Parathyroid adenoma (tissue), 2 donors: ENCODE results near the gene TMEM213.
A peak's percentile ranks its signal among the peaks of the same experiment; 100 is the strongest.

Experiments used
- H2AFZ ChIP-seq: fragments of 300-600 bp; sonication (generic); one replicate; pipeline ENCODE4 v1.7.0; 2017; ENCODE audit warnings: antibody characterized with exemption, mild to moderate bottlenecking
- H3K27ac ChIP-seq: fragments of 300-600 bp; sonication (generic); one replicate; pipeline ENCODE4 v1.7.0; 2017
- H3K27me3 ChIP-seq: fragments of 300-600 bp; sonication (generic); one replicate; pipeline ENCODE4 v1.7.0; 2017; ENCODE audit warnings: low read length; ENCODE audit not compliant: control insufficient read depth, insufficient read depth
- H3K36me3 ChIP-seq: fragments of 300-600 bp; sonication (generic); one replicate; pipeline ENCODE4 v1.7.0; 2017; ENCODE audit warnings: low read length; ENCODE audit not compliant: control insufficient read depth, insufficient read depth
- H3K4me1 ChIP-seq: fragments of 300-600 bp; sonication (generic); one replicate; pipeline ENCODE4 v1.7.0; 2017; ENCODE audit warnings: control low read depth
- H3K4me2 ChIP-seq: fragments of 300-600 bp; sonication (generic); one replicate; pipeline ENCODE4 v1.7.0; 2017; ENCODE audit warnings: low read length
- H3K4me3 ChIP-seq: fragments of 300-600 bp; sonication (generic); one replicate; pipeline ENCODE4 v1.7.0; 2017; ENCODE audit warnings: low read depth, low read length
- H3K79me2 ChIP-seq: fragments of 300-600 bp; sonication (generic); one replicate; pipeline ENCODE4 v1.7.0; 2017; ENCODE audit warnings: control low read depth
- H3K9ac ChIP-seq: fragments of 300-600 bp; sonication (generic); one replicate; pipeline ENCODE4 v1.7.0; 2017; ENCODE audit warnings: mild to moderate bottlenecking
- H3K9me3 ChIP-seq: fragments of 300-600 bp; sonication (generic); one replicate; pipeline ENCODE4 v1.7.0; 2017; ENCODE audit warnings: low read length; ENCODE audit not compliant: control insufficient read depth
- CTCF ChIP-seq: fragments of 300-600 bp; sonication (generic); IDR thresholded peaks from one replicate; pipeline ENCODE4 v1.7.0; 2017; ENCODE audit warnings: antibody characterized with exemption, mild to moderate bottlenecking
- donor health status: primary hyperparathyroidism.

Gene TMEM213

GRCh38 chr7:138773176-138773575, 24.6 kb upstream of the TMEM213 start:
- Histone ChIP-seq H2AFZ (no peak overlapping the region), H3K4me2 (no peak overlapping the region), H3K27me3 (no peaks in the 10 kb centered on the region), H3K36me3 (no peaks in the 10 kb centered on the region), H3K4me3 (no peak overlapping the region), H3K9me3 (no peaks in the 10 kb centered on the region), H3K9ac (no peak overlapping the region), H3K4me1 (peaks cover 6% of the 10 kb centered on the region), H3K79me2 (no peaks in the 10 kb centered on the region), H3K27ac (no peak overlapping the region)
- TF ChIP-seq CTCF, result no peak

- no peak overlapping the region for H3K4me2 ChIP-seq
- H3K27me3 ChIP-seq, result no peaks in the 10 kb centered on the region
- no peaks in the 10 kb centered on the region for H3K79me2 ChIP-seq
- H3K9ac ChIP-seq, result no peak overlapping the region
- H3K4me1 ChIP-seq, result peaks cover 3% of the 10 kb centered on the region
- H3K4me3 ChIP-seq, result no peak overlapping the region
- no peak for TF ChIP-seq CTCF
- no peaks in the 10 kb centered on the region for H3K36me3 ChIP-seq
- H3K9me3 ChIP-seq, result no peaks in the 10 kb centered on the region
- no peak overlapping the region for H2AFZ ChIP-seq
- H3K27ac ChIP-seq, result no peak overlapping the region
Observed at GRCh38 chr7:138773817-138774216, 24.0 kb upstream of the TMEM213 start.

DNA sequence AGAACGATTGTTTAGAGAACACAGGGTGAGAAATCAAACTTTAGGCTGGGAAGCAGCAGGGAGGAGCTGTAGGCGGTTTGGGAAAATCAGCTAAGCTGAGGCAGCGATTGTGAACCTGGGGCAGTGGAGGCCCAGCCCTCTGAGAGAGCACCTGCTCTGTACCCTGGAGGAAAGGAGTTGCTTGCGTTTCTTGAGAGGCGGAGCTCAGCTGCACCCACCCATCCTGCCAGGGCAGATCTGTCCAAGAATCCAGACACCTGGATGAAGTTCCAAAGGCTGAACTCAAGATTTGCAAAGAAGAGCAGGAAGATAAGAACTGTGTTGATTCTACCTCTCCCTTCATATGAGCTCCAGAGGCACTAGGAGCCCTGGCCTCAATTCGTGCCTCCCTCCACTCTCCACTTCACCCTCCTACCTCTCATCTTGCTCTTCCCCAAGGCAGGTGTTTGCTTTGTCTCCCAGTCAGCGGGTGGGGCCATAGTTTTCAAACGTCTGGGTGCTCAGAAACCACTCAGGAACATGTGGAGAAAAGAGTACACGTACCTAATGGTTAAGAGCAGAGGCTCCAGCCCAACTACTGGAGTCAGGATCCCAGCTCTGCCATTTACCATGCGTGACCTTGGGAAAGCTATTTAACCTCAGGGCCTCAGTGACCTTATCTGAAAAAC, 21.5 kb upstream of the TMEM213 start:
- Histone ChIP-seq H3K4me1 (peaks cover 3% of the 10 kb centered on the region), H3K4me2 (no peak overlapping the region), H3K9ac (no peak overlapping the region), H3K27me3 (no peaks in the 10 kb centered on the region), H3K4me3 (no peak overlapping the region), H3K9me3 (no peaks in the 10 kb centered on the region), H2AFZ (peak overlapping the region; percentile 57), H3K27ac (no peak overlapping the region), H3K36me3 (no peaks in the 10 kb centered on the region), H3K79me2 (no peaks in the 10 kb centered on the region)
- no peak for TF ChIP-seq CTCF

DNA sequence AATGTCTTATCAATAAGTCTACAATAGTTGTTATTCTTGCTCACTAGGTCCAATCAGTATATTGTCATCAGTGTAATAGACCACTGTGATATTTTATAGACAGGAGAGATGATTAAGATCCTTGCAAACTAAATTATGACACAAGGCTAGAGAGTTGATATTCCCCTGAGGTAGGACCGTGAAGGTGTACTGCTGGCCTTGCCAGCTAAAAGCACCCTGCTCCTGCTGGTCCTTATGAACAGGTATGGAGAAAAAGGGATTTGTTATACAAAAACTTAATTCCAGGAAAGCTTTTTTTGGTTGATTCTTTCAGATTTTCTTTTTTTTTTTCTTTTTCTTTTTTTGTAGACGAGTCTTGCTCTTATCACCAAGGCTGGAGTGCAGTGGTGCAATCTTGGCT, 16.8 kb upstream of the TMEM213 start:
- H3K27me3 ChIP-seq, result no peaks in the 10 kb centered on the region
- no peak overlapping the region for H3K27ac ChIP-seq
- no peaks in the 10 kb centered on the region for H3K79me2 ChIP-seq
- no peaks in the 10 kb centered on the region for H3K9me3 ChIP-seq
- H3K36me3 ChIP-seq, result no peaks in the 10 kb centered on the region
- H3K9ac ChIP-seq, result no peak overlapping the region
- no peak overlapping the region for H2AFZ ChIP-seq
- peaks cover 3% of the 10 kb centered on the region for H3K4me1 ChIP-seq
- no peak for TF ChIP-seq CTCF
- H3K4me3 ChIP-seq, result no peak overlapping the region
- no peak overlapping the region for H3K4me2 ChIP-seq

- Histone ChIP-seq H3K36me3 (no peaks in the 10 kb centered on the region), H3K9me3 (no peaks in the 10 kb centered on the region), H3K4me1 (no peaks in the 10 kb centered on the region), H3K27me3 (no peaks in the 10 kb centered on the region), H3K4me2 (no peak overlapping the region), H3K27ac (no peak overlapping the region), H3K4me3 (no peak overlapping the region), H3K79me2 (no peaks in the 10 kb centered on the region), H2AFZ (no peak overlapping the region), H3K9ac (no peak overlapping the region)
- TF ChIP-seq CTCF, result no peak
Observed at GRCh38 chr7:138784692-138785091, 13.1 kb upstream of the TMEM213 start.
